GM19238 (cell line): Measurements from ENCODE around the gene ANO2.

ENCODE experiments used
- DNase-seq: peaks from one replicate; pipeline ENCODE4 v3.0.0; 2011; ENCODE audit warnings: low spot score; ENCODE audit not compliant: insufficient read length

Gene ANO2

GRCh38 chr12:5586201-5586600 lies 358.9 kb downstream of the ANO2 start:
- no peak for DNase-seq

- DNase-seq: no peak
Measured at GRCh38 chr12:5585178-5585577, 359.9 kb downstream of the ANO2 start.

- no peak for DNase-seq
Measured at GRCh38 chr12:5584412-5585175, 360.5 kb downstream of the ANO2 start.

GRCh38 chr12:5582541-5582940 lies 362.5 kb downstream of the ANO2 start:
- DNase-seq: no peak

GRCh38 chr12:5582018-5582417 lies 363.0 kb downstream of the ANO2 start:
- no peak for DNase-seq

GRCh38 chr12:5581616-5582015 lies 363.4 kb downstream of the ANO2 start:
- DNase-seq: no peak

- no peak for DNase-seq
Measured at GRCh38 chr12:5581019-5581418, 364.0 kb downstream of the ANO2 start.

GRCh38 chr12:5578775-5579174 lies 366.3 kb downstream of the ANO2 start:
- no peak for DNase-seq

GRCh38 chr12:5577741-5578140 lies 367.3 kb downstream of the ANO2 start:
- no peak for DNase-seq

- no peak for DNase-seq
Measured at GRCh38 chr12:5577211-5577612, 367.8 kb downstream of the ANO2 start.

GRCh38 chr12:5575987-5576386 lies 369.1 kb downstream of the ANO2 start:
- DNase-seq: no peak

GRCh38 chr12:5575232-5575631 lies 369.8 kb downstream of the ANO2 start:
- DNase-seq: no peak

GRCh38 chr12:5573390-5573789 lies 371.7 kb downstream of the ANO2 start:
- DNase-seq: no peak

- DNase-seq: no peak
Measured at GRCh38 chr12:5571115-5571514, 373.9 kb downstream of the ANO2 start.

- DNase-seq: no peak
Measured at GRCh38 chr12:5570416-5570815, 374.6 kb downstream of the ANO2 start.

- DNase-seq: no peak
Measured at GRCh38 chr12:5568325-5568981, 376.6 kb downstream of the ANO2 start.

GRCh38 chr12:5567016-5567725 lies 377.9 kb downstream of the ANO2 start:
- no peak for DNase-seq

GRCh38 chr12:5565933-5566599 lies 379.0 kb downstream of the ANO2 start:
- no peak for DNase-seq

GRCh38 chr12:5562581-5562980 lies 382.5 kb downstream of the ANO2 start:
- DNase-seq: no peak

- no peak for DNase-seq
Measured at GRCh38 chr12:5561846-5562245, 383.2 kb downstream of the ANO2 start.

GRCh38 chr12:5561057-5561456 lies 384.0 kb downstream of the ANO2 start:
- DNase-seq: no peak

- no peak for DNase-seq
Measured at GRCh38 chr12:5560265-5560664, 384.8 kb downstream of the ANO2 start.
